ENCODE measurements around the gene KLHDC8A.
A peak's percentile ranks its signal among the peaks of the same experiment; 100 is the strongest.

The KLHDC8A gene

DNA sequence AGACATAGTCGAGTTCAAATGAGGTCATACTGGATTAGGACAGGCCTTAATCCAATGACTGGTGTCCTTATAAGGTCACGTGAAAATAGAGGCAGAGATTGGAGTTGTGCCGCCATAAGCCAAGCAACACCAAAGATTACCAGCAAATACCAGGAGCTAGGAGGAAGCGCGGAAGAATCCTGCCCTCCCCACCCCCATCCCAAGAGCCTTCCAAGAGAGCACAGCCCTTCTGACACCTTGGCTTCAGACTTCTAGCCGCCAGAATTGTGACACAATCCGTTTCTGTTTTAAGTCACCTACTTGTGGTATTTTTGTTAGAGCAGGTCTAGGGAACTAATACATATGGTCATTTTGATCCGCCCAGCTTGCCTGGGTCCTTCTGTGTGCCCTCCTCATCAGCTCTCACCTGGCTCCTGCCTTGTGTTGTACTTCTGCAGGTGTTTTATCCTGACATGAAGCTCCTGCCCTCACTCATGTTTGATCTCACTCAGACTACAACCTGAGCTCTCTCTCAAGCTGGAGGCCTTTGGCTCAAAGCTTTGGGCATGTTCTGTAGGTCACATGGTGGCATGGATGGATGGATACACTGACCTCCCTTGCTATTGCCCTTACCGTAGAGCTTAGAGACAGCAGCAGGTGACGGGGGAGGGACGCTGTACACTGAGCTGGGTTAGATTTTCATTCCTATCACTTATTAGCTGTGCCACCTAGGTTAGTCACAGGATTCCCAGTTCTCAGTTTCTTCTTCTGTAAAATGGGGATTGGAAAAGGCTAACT, 24.5 kb downstream of the KLHDC8A start:
- H3K4me3 ChIP-seq (ENCODE audit: low read depth, low read length) = no peak overlapping the region
- TF ChIP-seq, protein P1, sequence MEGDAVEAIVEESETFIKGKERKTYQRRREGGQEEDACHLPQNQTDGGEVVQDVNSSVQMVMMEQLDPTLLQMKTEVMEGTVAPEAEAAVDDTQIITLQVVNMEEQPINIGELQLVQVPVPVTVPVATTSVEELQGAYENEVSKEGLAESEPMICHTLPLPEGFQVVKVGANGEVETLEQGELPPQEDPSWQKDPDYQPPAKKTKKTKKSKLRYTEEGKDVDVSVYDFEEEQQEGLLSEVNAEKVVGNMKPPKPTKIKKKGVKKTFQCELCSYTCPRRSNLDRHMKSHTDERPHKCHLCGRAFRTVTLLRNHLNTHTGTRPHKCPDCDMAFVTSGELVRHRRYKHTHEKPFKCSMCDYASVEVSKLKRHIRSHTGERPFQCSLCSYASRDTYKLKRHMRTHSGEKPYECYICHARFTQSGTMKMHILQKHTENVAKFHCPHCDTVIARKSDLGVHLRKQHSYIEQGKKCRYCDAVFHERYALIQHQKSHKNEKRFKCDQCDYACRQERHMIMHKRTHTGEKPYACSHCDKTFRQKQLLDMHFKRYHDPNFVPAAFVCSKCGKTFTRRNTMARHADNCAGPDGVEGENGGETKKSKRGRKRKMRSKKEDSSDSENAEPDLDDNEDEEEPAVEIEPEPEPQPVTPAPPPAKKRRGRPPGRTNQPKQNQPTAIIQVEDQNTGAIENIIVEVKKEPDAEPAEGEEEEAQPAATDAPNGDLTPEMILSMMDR (IDR thresholded peaks at IDR 0.05; ENCODE audit: low read depth, low read length) = no peak

DNA sequence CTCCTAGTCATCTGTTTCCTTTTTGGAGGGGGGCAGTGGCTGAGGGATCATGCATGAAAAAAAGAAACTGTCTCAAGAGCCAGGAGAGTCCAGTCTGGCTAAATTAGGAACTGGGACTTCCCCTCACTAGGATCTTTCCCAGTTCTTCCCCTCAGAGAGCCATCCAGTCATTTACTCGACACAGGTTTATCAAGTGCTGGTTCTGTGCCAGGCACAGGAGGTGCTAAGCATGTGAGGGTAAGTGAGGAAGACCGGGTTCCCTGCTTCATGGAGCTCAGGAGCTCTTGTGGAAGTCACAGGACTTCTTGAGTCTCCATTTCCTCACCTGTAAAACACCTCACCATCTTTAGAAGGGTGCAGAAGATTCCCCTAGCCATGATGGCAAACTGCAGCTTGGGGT, 26.6 kb downstream of the KLHDC8A start:
- TF ChIP-seq, protein P1 (IDR thresholded peaks at IDR 0.05; ENCODE audit: low read depth, low read length) = no peak

DNA sequence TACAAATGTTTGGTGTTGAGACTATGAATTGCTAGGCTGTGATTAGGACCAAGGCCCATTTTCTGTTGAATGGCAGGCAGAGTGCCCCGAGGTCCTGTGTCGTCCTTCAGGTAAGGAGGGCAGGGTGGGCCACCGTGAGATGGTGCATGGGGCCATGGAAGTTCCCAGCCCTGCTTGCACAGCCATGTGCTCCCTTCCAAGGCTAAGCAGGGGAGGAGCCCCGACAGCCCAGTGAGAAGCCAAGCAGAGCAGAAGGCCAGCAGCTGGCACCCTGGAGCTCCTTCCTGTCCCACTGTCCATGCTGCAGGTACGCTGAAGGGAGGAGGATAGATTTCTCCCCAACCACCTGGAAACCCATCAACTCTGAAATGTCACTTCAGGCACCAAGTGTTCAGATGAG, 27.0 kb downstream of the KLHDC8A start:
- TF ChIP-seq, protein P1 (IDR thresholded peaks at IDR 0.05; ENCODE audit: low read depth, low read length) = no peak
- H3K4me3 ChIP-seq (ENCODE audit: low read depth, low read length) = no peak overlapping the region

More for the DNA sequence above, 26.6 kb downstream of the KLHDC8A start:
- H3K4me3 ChIP-seq (ENCODE audit: low read depth, low read length) = no peak overlapping the region

DNA sequence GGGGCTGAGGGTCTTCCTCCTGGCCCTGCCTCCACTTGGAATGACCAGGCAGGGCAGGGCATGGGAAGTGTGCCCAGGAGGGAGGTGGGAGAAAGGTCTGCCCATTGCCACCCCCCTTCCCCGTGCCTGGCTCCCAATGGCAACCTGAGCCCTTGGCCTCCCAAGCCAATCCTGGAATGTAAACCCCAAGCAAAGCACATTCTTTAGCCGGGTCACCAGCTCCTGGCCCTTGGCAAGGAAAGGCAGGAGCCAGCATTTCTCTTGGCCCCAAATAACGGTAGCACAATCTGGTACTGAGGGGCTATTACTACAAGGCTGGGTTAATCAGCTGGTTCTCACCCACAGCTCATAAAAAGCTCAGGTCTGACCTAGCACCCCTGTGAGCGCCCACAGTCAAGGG, 28.2 kb downstream of the KLHDC8A start:
- TF ChIP-seq, protein P1 (IDR thresholded peaks at IDR 0.05; ENCODE audit: low read depth, low read length) = no peak
- H3K4me3 ChIP-seq (ENCODE audit: low read depth, low read length) = no peak overlapping the region

DNA sequence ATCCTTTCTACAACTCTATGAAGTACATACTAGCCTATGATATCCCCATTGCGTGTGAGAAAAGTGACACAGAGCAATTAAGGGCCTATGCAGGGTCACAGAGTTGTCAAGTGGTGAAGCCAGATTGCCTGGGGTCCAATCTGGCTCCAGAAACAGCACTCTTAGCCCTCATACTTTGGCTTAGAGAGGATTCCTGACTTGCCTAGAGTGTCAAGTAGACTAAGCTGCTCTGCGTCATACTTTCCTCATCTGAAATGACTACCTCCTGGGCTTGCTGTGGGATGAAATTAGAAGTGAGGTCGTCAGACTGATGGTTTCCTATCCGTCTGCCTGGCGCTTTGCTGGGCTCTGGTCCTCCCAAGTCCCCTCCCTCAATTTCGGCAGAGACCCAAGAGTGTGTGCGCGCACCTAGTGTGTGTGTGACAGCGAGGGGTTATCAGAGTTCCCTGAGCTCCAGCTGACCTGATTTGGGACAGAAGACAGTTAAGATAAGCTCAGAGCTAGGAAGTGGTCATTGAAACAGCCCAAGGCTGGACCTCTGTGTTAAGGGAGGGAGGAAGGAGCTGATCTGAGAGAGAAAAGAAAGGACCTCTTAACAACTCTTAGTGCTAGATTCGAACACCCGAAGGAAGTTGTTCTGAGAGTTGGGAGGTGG, 29.8 kb downstream of the KLHDC8A start:
- TF ChIP-seq, protein P1 (IDR thresholded peaks at IDR 0.05; ENCODE audit: low read depth, low read length) = no peak
- no peak overlapping the region for H3K4me3 ChIP-seq (ENCODE audit: low read depth, low read length)

DNA sequence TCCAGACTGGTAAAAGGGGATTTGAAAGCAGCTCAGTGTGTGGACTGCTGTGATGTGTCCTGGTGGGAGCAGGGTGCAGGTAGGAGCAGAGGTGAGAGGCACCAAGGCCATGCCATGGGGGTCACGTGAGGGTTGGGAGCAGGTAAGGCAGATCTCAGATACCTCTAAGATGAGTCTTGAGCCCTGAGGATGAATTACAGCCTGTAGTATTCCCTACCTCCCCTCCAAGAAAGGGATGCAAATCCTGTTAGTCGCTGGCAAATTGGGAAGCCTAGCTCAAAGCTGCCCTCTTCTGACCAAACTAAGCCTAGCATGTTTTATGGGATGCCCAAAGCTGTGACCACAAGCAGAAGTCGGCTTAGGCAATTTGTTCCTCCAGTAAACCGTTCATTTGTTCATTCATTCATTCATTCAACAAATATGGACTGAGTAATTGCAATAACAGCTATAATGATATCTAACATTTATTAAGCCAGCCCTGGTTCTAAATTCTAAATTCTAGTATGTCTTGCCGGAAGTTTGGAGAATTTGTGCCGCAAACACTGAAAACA, 31.3 kb downstream of the KLHDC8A start:
- no peak overlapping the region for H3K4me3 ChIP-seq (ENCODE audit: low read depth, low read length)
- TF ChIP-seq, protein P1 (IDR thresholded peaks at IDR 0.05; ENCODE audit: low read depth, low read length) = peak; percentile 58

DNA sequence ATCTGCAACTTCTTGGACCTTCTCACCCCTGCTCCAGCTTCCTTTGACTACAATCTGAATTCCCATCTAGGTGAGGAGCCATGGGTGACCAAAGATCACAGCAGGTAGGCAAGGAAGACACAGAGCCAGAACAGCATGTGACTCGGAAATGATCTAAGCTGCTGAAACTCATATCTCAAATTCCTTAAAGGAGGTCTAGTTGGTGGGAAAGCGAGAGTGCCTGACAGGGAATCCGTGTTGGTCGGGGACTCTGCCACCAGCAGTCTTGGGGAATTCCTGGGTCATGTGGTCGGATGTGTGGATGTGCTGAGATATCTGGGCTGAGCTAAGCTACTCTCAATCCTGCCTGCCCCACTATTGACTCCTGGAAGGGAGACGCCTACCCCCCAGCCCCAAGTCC, 31.9 kb downstream of the KLHDC8A start:
- TF ChIP-seq, protein P1 (IDR thresholded peaks at IDR 0.05; ENCODE audit: low read depth, low read length) = no peak
- H3K4me3 ChIP-seq (ENCODE audit: low read depth, low read length) = no peak overlapping the region

Data from WI38 (cell line).